Activated CD8-positive, alpha-beta memory T cell treated with anti-CD3 and anti-CD28 coated beads for 1 hour (primary cell): Measurements from ENCODE around the gene ZBTB20.

Source experiments
- DNase-seq, 2 donors: peaks; one replicate each; pipeline ENCODE4 v3.0.0-alpha.2; 2020; ENCODE audit warnings: low read depth in 1 of 2; ENCODE audit errors: extremely low read depth in 1 of 2

ZBTB20 gene

GRCh38 chr3:114456742-114457141 is 690.3 kb downstream of the ZBTB20 start:
- DNase-seq, result no peak

DNA sequence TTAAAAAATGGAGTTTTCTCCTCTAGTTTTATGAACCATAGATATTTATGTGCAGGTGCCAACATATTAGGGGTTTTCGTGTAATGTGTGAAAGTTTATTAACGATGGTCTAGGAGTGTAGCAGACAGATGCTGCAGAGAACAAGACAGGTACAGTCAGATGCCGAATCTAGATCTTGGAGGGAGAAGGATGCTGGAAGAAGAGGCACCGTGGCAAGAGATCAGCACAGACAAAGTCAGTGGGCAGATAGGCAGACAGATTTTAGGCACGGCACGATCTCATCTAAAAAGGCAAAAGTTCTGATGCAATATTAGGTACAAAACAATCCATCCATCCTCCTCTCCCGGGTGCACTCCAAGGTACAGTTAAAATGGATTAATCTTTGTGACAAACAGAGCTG is 691.7 kb downstream of the ZBTB20 start:
- no peak for DNase-seq

GRCh38 chr3:114454551-114455251 is 692.4 kb downstream of the ZBTB20 start:
- no peak for DNase-seq

GRCh38 chr3:114453361-114453780 is 693.7 kb downstream of the ZBTB20 start:
- DNase-seq, result no peak

DNA sequence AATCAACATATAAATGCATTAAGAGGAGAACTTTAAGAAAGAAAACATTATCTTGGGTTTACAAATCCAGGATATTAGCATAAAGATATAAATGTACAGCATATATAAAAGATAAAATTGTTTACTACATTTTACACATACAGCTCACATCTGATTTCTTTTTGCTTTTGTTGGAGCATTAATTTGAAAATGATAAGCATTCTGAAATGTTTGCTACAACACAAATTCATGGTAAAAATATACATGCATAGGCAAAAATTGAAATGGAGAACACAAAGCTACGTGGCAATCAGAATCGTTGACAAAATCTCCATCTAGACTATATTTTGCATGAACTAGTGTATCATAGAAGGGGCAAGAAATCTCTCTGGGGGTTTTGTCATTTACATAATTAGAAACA is 694.2 kb downstream of the ZBTB20 start:
- no peak for DNase-seq

DNA sequence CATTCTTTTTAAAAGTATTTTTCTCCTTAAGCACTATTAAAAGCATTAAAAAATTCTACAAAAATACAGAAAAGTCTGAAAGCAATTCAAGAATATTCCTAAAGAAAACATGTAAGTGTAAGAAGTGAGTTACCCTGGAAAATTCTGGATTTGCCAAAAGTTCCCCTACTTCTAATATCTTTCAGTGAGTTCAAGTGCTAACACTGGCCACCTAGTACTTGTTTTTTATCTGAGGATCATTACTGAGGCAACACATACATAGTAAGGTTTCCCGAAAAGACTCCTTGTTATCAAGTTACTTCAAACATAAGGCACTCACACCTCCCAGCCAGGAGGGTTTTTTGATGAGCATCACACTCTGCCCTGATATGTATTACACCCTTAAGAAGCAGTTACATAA is 694.8 kb downstream of the ZBTB20 start:
- no peak for DNase-seq

DNA sequence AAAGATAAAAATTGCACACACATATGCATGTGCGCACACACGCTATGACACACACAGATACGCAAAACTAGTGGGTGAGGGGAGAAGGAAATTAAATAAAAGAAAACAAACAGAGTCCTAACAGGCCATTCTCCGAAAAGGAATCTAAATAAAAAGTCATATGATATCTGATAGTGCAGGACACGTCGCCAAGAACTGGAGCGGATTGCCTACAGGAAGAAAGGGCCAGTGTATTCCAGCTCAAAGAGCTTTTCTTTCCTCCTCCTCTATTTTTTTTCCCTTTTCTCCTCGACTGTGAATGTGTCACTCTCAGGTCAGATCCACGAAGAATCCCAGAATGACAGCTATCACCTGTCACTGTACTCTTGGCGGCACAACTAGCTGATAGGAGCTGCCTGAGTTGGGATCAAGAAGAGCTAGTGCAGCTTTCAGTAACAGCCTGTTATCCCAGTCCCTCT is 695.5 kb downstream of the ZBTB20 start:
- no peak for DNase-seq

GRCh38 chr3:114451051-114451451 is 696.0 kb downstream of the ZBTB20 start:
- DNase-seq, result no peak

- DNase-seq, result no peak
Measured at GRCh38 chr3:114450008-114450596, 697.0 kb downstream of the ZBTB20 start.

- DNase-seq, result no peak
Measured at GRCh38 chr3:114449271-114450007, 697.6 kb downstream of the ZBTB20 start.

- DNase-seq, result no peak
Measured at GRCh38 chr3:114447950-114448479, 699.1 kb downstream of the ZBTB20 start.

DNA sequence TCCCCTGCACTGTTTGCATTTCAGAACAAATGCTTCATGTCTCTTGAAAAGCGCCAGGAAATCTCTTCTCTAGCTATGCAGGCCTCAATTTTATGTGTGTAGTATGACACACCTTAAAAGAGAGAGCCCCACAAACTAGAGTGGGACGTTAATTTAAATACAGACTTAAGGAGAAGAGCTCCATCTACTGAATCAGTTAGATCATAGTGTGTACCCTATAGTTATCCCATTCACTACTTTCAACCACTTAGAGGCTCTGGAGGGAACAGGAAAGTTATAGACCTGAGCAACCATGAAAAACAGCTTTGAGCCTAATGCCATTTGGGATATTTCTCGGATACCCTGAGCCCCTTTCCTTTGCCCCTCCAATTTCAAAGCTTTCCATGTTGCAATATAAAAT is 699.5 kb downstream of the ZBTB20 start:
- no peak for DNase-seq

GRCh38 chr3:114446600-114446999 is 700.5 kb downstream of the ZBTB20 start:
- DNase-seq, result no peak

DNA sequence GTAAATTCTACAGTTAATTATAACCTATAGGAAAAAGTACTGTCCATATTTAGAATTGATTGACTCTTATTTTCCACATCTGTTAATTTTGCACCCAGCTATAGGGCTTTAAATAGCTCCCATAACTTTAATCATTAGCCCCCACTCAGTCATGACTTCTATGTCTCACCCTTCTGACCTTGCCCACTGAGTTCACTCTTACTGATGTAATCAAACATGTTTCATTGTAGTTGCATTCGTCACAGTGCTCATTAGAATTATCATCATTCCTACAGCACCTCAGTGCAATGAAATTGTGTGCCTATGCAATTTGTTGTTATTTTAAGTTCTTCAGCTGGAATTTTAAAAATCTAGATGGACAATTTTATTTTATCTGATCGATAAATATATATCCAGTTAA is 701.9 kb downstream of the ZBTB20 start:
- DNase-seq, result no peak

DNA sequence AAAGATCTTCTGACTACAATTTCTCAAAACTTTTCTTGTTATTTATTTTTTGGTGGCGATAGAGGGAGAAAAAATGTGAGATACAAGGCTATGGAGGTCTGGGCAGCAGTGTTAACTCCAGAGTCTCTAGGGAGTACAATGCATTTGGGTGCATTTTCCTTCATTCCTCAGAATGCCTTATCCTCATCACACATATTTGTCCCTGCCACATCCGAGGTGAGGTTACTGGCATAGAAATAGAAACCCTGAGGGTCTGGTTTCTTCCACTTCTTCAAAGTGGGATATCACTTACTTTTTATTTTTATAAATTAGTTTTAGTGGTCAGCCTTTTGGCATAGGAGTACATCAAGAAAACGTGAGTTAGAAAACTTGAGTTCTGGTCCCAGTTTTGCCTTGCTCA is 702.9 kb downstream of the ZBTB20 start:
- DNase-seq, result no peak

- DNase-seq, result no peak
Measured at GRCh38 chr3:114442246-114442645, 704.8 kb downstream of the ZBTB20 start.

DNA sequence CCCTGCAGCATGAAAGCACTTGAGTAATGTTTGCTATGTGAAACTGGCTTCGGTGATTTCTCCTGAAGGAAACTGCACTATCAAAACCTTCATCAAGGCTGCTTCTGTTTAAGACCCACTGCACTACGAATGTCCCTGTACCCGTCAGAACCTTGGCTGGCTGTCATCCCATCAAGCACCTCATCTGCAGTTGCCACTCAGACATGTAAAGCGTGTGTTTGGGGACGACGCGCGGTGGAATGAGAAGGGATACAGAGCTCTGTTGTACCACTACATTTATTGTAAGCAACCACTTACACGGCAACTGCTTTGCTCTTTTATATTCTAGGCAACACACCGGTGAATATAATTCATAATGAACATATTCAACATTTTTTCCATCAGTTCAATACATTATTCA is 705.7 kb downstream of the ZBTB20 start:
- DNase-seq, result no peak

DNA sequence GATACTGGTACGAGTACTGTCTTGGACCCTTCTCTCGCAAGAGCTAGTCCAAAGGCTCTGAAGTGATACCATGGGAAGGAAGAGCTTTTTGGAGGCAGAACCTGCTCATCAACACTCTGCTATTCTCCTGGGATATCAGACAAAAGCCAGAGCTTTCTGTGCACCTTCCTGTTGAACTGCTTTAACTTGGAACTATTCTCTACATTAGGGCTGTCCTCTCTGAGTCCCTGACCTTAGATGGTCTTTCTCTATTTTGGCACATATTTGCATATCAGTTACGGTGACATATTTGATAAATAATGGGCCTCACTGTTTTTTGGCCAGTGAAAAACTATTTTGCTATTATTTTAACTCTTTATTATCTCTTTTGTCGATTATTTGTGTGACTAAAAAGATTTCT is 706.4 kb downstream of the ZBTB20 start:
- no peak for DNase-seq

- DNase-seq, result no peak
Measured at GRCh38 chr3:114439284-114439683, 707.8 kb downstream of the ZBTB20 start.

- no peak for DNase-seq
Measured at GRCh38 chr3:114437897-114438296, 709.2 kb downstream of the ZBTB20 start.

- DNase-seq, result no peak
Measured at GRCh38 chr3:114436182-114436581, 710.9 kb downstream of the ZBTB20 start.
